Activated T-helper 2 cell treated with anti-CD3 and anti-CD28 coated beads, Interferon-gamma antibody, Interleukin-2, Interleukin-4, amounts not matched to agents 10 μg/mL and 5 μg/mL and 100 μg/mL, durations not matched to agents 14 hours and 24 hours and 36 hours (primary cell): ENCODE measurements around the gene TXNL1. TPM values are rescaled to one million over a fixed set of nuclear protein-coding genes. Genes with fewer than 3 reads are reported as not detected.

Source experiments
- DNase-seq: peaks from one replicate; pipeline ENCODE4 v3.0.0; 2021; ENCODE audit warnings: low spot score
- H3K27ac Mint-ChIP-seq: one replicate; pipeline ENCODE4 v1.8.0; 2021; ENCODE audit warnings: mixed read lengths
- H3K27me3 Mint-ChIP-seq: one replicate; pipeline ENCODE4 v1.8.0; 2021; ENCODE audit warnings: low read depth, mixed read lengths
- H3K36me3 Mint-ChIP-seq: one replicate; pipeline ENCODE4 v1.8.0; 2021; ENCODE audit warnings: low read depth, mixed read lengths
- H3K4me1 Mint-ChIP-seq: one replicate; pipeline ENCODE4 v1.8.0; 2021; ENCODE audit warnings: low read depth, mixed read lengths
- H3K4me3 Mint-ChIP-seq: one replicate; pipeline ENCODE4 v1.8.0; 2021; ENCODE audit warnings: low read depth, mild to moderate bottlenecking, moderate library complexity, mixed read lengths
- H3K9me3 Mint-ChIP-seq: one replicate; pipeline ENCODE4 v1.8.0; 2021; ENCODE audit warnings: mixed read lengths
- intact Hi-C: fragments of 100-400 bp; cut with micrococcal nuclease; formaldehyde crosslinking; loops from one replicate; pipeline ENCODE4 v1.15.1; 2023
- total RNA-seq: library from RNA; stranded (reverse); gene quantifications from 2 replicates; pipeline ENCODE4 v1.2.3, GENCODE V29; 2022

The TXNL1 gene
- total RNA-seq, 1 donor from 2014 or later, result 96.3 TPM

- Mint-ChIP-seq H3K4me1 (no peaks in the 10 kb centered on the region), H3K27ac (no peak overlapping the region), H3K36me3 (no peaks in the 10 kb centered on the region), H3K9me3 (no peaks in the 10 kb centered on the region), H3K27me3 (no peaks in the 10 kb centered on the region), H3K4me3 (no peak overlapping the region)
- intact Hi-C loops, result no loop called here
- DNase-seq, result no peak
These were observed 79.3 kb downstream of the TXNL1 start for GRCh38 chr18:56559044-56559443.

- Mint-ChIP-seq H3K27me3 (no peaks in the 10 kb centered on the region), H3K4me1 (no peaks in the 10 kb centered on the region), H3K9me3 (no peaks in the 10 kb centered on the region), H3K36me3 (no peaks in the 10 kb centered on the region), H3K27ac (no peak overlapping the region), H3K4me3 (no peak overlapping the region)
- intact Hi-C loops, result no loop called here
- DNase-seq, result no peak
These were observed 81.5 kb downstream of the TXNL1 start for GRCh38 chr18:56556907-56557306.

- no peaks in the 10 kb centered on the region for H3K27me3 Mint-ChIP-seq
- H3K36me3 Mint-ChIP-seq, result no peaks in the 10 kb centered on the region
- H3K9me3 Mint-ChIP-seq, result no peaks in the 10 kb centered on the region
- no peak overlapping the region for H3K4me3 Mint-ChIP-seq
- DNase-seq, result no peak
- intact Hi-C loops, result no loop called here
- H3K4me1 Mint-ChIP-seq, result no peaks in the 10 kb centered on the region
- H3K27ac Mint-ChIP-seq, result no peak overlapping the region
These were observed 88.3 kb downstream of the TXNL1 start for GRCh38 chr18:56550121-56550520.

Other genes with a start within 250 kb of the TXNL1 start
- gene WDR7, start 12.8 kb upstream of the TXNL1 start, total RNA-seq, result 25.4 and 27.1 TPM in 2 replicates